Measurements from ENCODE around the gene S100A16.

The S100A16 gene

DNA sequence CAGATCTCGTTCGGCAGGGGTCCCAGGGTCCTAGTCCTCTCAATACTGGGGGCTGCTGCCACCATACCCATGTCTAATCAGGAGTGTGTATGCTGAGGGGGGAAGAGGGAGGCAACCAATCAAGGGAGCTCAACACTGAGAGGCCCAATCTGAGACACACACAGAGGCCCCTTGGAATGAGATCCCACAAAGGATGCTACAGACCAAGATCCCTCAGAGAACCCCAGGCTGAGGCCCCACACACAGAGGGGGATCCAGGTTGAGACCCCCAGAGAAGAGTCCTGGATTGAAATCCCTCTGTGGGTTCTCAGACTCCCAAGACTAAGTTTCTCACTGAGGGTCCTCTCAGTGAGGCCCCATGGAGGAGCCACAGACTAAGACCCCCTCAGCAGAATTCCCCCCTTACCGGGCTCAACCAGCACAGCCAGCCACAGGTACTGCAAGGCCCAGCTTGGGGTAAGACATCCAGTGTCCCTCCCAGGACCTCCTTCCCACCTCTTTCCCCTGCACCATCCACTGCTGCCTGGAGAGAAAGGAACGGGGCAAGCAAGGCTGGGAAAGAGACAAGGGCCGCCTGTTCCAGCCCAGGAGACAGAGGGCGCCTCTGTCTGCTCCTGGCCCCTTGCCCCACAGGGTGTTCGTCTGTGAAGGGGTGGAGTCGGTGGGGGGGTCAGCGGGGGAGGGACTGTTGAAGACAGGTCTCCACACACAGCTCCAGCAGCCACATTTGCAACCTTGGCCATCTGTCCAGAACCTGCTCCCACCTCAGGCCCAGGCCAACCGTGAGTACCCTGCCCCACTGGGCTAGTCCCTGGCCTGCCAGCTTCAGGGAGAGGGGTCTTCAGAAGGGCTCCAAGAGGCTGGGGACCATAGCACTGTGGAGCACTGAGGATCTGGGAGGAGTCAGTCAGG, 15.0 kb upstream of the S100A16 start, which contains the start of gene S100A1:
TSS of gene S100A1 (plus strand) at position 720 of the 912 bp plus-strand sequence. CDS start 2,088 bp downstream, outside the sequence.
- DNase-seq (ENCODE audit: extremely low spot score), result no peak
- TF ChIP-seq, protein P1, sequence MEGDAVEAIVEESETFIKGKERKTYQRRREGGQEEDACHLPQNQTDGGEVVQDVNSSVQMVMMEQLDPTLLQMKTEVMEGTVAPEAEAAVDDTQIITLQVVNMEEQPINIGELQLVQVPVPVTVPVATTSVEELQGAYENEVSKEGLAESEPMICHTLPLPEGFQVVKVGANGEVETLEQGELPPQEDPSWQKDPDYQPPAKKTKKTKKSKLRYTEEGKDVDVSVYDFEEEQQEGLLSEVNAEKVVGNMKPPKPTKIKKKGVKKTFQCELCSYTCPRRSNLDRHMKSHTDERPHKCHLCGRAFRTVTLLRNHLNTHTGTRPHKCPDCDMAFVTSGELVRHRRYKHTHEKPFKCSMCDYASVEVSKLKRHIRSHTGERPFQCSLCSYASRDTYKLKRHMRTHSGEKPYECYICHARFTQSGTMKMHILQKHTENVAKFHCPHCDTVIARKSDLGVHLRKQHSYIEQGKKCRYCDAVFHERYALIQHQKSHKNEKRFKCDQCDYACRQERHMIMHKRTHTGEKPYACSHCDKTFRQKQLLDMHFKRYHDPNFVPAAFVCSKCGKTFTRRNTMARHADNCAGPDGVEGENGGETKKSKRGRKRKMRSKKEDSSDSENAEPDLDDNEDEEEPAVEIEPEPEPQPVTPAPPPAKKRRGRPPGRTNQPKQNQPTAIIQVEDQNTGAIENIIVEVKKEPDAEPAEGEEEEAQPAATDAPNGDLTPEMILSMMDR (IDR thresholded peaks at IDR 0.05; ENCODE audit: control extremely low read depth, extremely low read depth, low read depth, missing control alignments), result no peak
- POLR2A ChIA-PET, result interaction anchor here (1.1 to 1.7 kb wide), 2 partner anchors 10 to 56 kb away, joined by 3 to 6 read pairs; no protein-coding TSS in a partner anchor
- CTCF ChIA-PET, result interaction anchor here (0.7 to 6.6 kb wide), 25 partner anchors 9 to 272 kb away, joined by 3 to 105 read pairs (median 4); partner anchors contain the start of genes S100A14, S100A16, S100A5 and S100A6

DNA sequence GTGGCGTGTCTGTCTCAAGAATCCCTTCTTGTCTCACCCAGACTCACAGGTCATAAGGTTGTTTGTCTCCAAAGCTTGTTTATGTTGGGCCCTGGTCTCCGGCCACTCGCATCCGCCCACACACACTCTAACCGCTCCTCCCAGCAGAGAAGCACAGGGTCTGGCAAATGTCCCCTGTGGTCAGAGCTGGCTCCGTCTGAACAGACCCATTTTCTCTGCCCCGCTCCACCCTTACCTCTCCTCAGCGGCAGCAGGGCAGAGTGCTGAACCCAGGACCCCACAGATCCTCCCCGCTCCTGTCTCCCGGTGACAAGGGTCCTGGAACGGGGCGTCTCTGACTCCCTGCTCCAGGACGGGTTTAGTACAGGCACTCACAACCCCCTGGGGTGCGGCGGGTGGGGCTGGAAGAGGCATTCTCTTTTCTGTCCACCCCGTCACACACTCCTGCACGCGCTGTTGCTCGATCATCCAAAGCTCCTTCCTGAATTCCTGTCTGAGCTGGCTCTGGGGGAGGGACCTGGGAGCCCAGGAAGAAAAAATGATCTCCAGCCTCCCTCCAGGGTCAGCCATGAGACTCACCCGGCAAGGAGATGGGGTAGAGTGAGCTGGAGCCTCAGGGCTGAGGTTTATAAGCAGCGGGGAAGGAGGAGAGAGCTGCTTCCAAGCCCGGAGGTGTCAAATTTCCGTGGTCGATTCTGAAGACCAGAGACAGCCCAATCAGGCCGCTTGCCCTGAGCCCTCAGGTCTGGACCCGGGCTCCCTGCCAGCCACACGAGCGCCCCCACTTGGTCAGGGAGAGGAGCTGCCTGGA, 14.2 kb upstream of the S100A16 start, which contains the start of gene S100A13:
TSS of gene S100A13 (minus strand) at position 602 of the 811 bp plus-strand sequence. CDS start 1,033 bp downstream, outside the sequence.
- ChIA-PET POLR2A (interaction anchor here (1.1 to 1.7 kb wide), 2 partner anchors 11 to 55 kb away, joined by 3 to 6 read pairs; no protein-coding TSS in a partner anchor), CTCF (interaction anchor here (0.8 to 6.6 kb wide), 24 partner anchors 9 to 272 kb away, joined by 3 to 105 read pairs (median 4); partner anchors contain the start of genes S100A14, S100A16, S100A5 and S100A6)
- peak; percentile 69 for DNase-seq (ENCODE audit: extremely low spot score)
- TF ChIP-seq, protein P1 (IDR thresholded peaks at IDR 0.05; ENCODE audit: control extremely low read depth, extremely low read depth, low read depth, missing control alignments), result peak; percentile 66

DNA sequence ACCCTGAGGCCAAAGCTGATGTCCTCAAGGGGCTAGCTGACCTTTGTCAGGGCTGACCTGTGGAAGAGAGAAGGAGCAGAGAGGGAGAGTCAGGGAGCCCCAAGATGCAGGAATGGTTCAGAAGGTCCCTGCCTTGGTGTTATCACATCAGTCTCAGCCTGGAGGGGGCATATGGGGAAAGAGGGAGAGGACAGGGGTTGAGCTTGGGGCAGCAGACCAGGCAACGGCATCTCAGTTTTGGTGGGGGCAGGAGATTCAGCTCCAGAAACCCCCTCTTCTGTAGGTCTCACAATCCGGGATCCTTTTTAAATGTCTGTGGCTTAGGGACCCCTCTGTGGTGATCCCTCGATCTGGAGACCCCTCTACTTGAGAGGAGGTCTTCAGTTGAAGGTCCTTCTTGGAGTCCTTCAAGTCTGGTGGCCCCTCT, 13.6 kb upstream of the S100A16 start:
- POLR2A ChIA-PET, result no interaction called here
- no peak for DNase-seq (ENCODE audit: extremely low spot score)
- CTCF ChIA-PET, result interaction anchor here (0.8 to 6.6 kb wide), 18 partner anchors 8 to 131 kb away, joined by 3 to 105 read pairs (median 4); partner anchors contain the start of genes S100A14, S100A16 and S100A6
- TF ChIP-seq, protein P1 (IDR thresholded peaks at IDR 0.05; ENCODE audit: control extremely low read depth, extremely low read depth, low read depth, missing control alignments), result no peak

DNA sequence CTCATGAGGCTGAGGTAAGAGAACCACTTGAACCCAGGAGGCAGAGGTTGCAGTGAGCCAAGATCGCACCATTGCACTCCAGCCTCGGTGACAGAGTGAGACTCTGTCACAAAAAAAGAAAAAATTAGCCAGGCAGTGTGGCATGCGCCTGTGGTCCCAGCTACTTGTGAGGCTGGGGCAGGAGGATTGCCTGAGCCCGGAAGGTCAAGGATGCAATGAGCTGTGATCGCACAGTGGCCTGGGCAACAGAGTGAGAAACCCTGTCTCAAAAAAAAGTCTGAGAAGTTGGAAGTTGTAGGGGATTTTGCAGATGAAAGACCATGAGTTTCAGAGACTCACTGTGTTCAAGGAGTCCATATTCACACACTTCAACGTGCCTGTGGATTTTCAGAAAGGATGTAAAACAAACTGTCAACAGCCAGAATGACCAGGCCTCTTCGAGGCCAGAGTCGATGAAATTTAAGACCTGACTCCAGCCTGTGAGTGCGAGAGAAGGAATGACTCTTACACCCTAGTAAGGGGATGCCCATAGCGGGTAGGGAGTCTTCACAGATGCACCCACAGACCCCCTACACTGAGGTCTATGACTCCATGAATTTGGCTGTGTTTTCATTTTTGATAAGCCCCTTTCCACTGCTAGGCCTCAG, 12.2 kb upstream of the S100A16 start:
- ChIA-PET POLR2A (no interaction called here), CTCF (interaction anchor here (1.1 to 6.0 kb wide), 4 partner anchors 10 to 114 kb away, joined by 3 to 26 read pairs (median 11); no protein-coding TSS in a partner anchor)
- DNase-seq (ENCODE audit: extremely low spot score), result no peak
- TF ChIP-seq, protein P1 (IDR thresholded peaks at IDR 0.05; ENCODE audit: control extremely low read depth, extremely low read depth, low read depth, missing control alignments), result no peak

DNA sequence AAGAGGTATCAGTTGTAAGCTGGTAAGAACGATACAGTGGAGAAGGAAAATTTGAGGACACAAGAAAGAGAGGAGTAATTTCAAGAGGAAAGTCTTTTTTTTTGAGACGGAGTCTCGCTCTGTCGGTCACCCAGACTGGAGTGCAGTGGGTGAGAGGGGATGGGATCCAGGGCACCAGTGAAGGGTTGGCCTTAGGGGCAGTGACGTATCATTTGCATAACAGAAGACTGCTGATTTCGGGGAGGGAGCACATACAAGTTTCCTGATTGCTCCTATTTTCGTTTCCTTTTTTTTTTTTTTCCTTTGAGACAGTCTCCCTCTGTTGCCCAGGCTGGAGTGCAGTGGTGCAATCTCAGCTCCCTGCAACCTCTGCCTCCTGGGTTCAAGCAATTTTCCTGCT, 10.2 kb upstream of the S100A16 start:
- ChIA-PET POLR2A (interaction anchor here (0.6 to 0.9 kb wide), 2 partner anchors 10 to 48 kb away, joined by 3 to 7 read pairs; partner anchors contain the start of genes CHTOP and ILF2), CTCF (interaction anchor here (1.3 to 6.0 kb wide), 5 partner anchors 8 to 112 kb away, joined by 3 to 26 read pairs (median 6); no protein-coding TSS in a partner anchor)
- TF ChIP-seq, protein P1 (IDR thresholded peaks at IDR 0.05; ENCODE audit: control extremely low read depth, extremely low read depth, low read depth, missing control alignments), result no peak
- DNase-seq (ENCODE audit: extremely low spot score), result no peak

Measured in GM10248 (cell line).